B cell (primary cell): ENCODE data around the gene PAM. TPM values are rescaled to one million over a fixed set of nuclear protein-coding genes. Genes with fewer than 3 reads are reported as not detected.

Experiments used
- ATAC-seq: fragments of 200-7000 bp; cut with Tn5 transposase; one replicate; pipeline ENCODE4 v1.10.0; 2021; ENCODE audit warnings: low read depth, mild to moderate bottlenecking, moderate number of reproducible peaks, moderate library complexity
- CTCF ChIA-PET: fragments of 350-600 bp; sonication (Branson Sonifier 250); formaldehyde crosslinking; loops from one replicate; lab custom pipeline; 2021; ENCODE audit warnings: antibody characterized with exemption, inconsistent platforms; lab: Charles Lee
- POLR2A ChIA-PET: fragments of 350-600 bp; sonication (Branson Sonifier 250); formaldehyde crosslinking; loops from one replicate; lab custom pipeline; 2021; ENCODE audit warnings: antibody characterized with exemption; lab: Charles Lee
- DNase-seq: peaks from one replicate; pipeline ENCODE4 v3.0.0; 2013
- H2AFZ ChIP-seq: 2 replicates; pipeline ENCODE4 v1.6.1; 2012; ENCODE audit warnings: mild to moderate bottlenecking, low read depth, low read length; ENCODE audit not compliant: insufficient read depth, poor library complexity, severe bottlenecking
- H3K27ac ChIP-seq, 2 donors: 1 replicate in 1 of 2; 2 replicates in 1 of 2; pipeline ENCODE4 v1.5.1; 2012 to 2013; ENCODE audit warnings: low read length in 2 of 2, mild to moderate bottlenecking in 2 of 2, moderate library complexity in 1 of 2
- H3K27me3 ChIP-seq, 4 experiments: fragments of 200-600 bp in 1 of 4; sonication (generic) in 1 of 4; replicated peaks in 1 of 4; 1 replicate in 2 of 4; 2 replicates in 2 of 4; pipeline versions ENCODE4 v1.6.1 to v1.7.0; 2013 to 2016; ENCODE audit warnings: low read length in 3 of 4, mild to moderate bottlenecking in 2 of 4, mixed read lengths in 1 of 4, moderate library complexity in 1 of 4; ENCODE audit not compliant: insufficient read depth in 4 of 4, control insufficient read depth in 3 of 4; ENCODE audit errors: control extremely low read depth in 1 of 4
- H3K36me3 ChIP-seq, 2 experiments: replicated peaks in 1 of 2; 1 replicate in 1 of 2; 2 replicates in 1 of 2; pipeline versions ENCODE4 v1.6.1 to v1.7.1; 2013; ENCODE audit warnings: low read length in 1 of 2; ENCODE audit not compliant: insufficient read depth in 2 of 2, control insufficient read depth in 1 of 2; ENCODE audit errors: control extremely low read depth in 1 of 2, extremely low read depth in 1 of 2
- H3K4me1 ChIP-seq, 2 donors: fragments of 200-600 bp in 1 of 2; sonication (generic) in 1 of 2; 1 replicate in 1 of 2; 2 replicates in 1 of 2; pipeline versions ENCODE4 v1.5.1 to v1.6.1; 2013 to 2017; ENCODE audit warnings: low read length in 2 of 2; ENCODE audit not compliant: control insufficient read depth in 2 of 2, insufficient read depth in 2 of 2
- H3K4me2 ChIP-seq: replicated peaks from 2 replicates; pipeline ENCODE3; 2012; ENCODE audit warnings: mild to moderate bottlenecking, low read depth, low read length; ENCODE audit not compliant: poor library complexity, severe bottlenecking
- H3K4me3 ChIP-seq, 5 experiments: fragments of 200-600 bp in 1 of 5; sonication (generic) in 1 of 5; 1 replicate in 3 of 5; 2 replicates in 2 of 5; pipeline versions ENCODE4 v1.5.1 to v1.7.0; 2011 to 2016; ENCODE audit warnings: low read length in 4 of 5, mild to moderate bottlenecking in 4 of 5, low read depth in 2 of 5, control low read depth in 1 of 5, moderate library complexity in 1 of 5; ENCODE audit not compliant: insufficient read depth in 1 of 5; ENCODE audit errors: control extremely low read depth in 1 of 5, extremely low read depth in 1 of 5
- H3K79me2 ChIP-seq: fragments of 200-600 bp; sonication (generic); one replicate; pipeline ENCODE4 v1.6.0; 2016; ENCODE audit warnings: low read length; ENCODE audit not compliant: control insufficient read depth, insufficient read depth
- H3K9ac ChIP-seq: fragments of 200-600 bp; sonication (generic); 2 replicates; pipeline ENCODE4 v1.6.1; 2017; ENCODE audit warnings: mild to moderate bottlenecking, low read length, moderate library complexity
- H3K9me3 ChIP-seq, 3 donors: one replicate each; pipeline versions ENCODE4 v1.6.1 to v1.7.1; 2013; ENCODE audit warnings: low read length in 2 of 3; ENCODE audit not compliant: control insufficient read depth in 2 of 3, insufficient read depth in 1 of 3; ENCODE audit errors: control extremely low read depth in 1 of 3
- H4K20me1 ChIP-seq: 2 replicates; pipeline ENCODE4 v1.6.0; 2012; ENCODE audit warnings: mild to moderate bottlenecking, low read length; ENCODE audit not compliant: insufficient read depth, control insufficient read depth, poor library complexity, severe bottlenecking
- H3K27ac Mint-ChIP-seq: one replicate; pipeline ENCODE4 v1.8.0; 2021; ENCODE audit warnings: mixed read lengths
- H3K27me3 Mint-ChIP-seq: one replicate; pipeline ENCODE4 v1.8.0; 2021; ENCODE audit warnings: mixed read lengths
- H3K4me1 Mint-ChIP-seq: one replicate; pipeline ENCODE4 v1.8.0; 2021; ENCODE audit warnings: mixed read lengths
- H3K4me3 Mint-ChIP-seq: one replicate; pipeline ENCODE4 v1.8.0; 2021; ENCODE audit warnings: mixed read lengths
- H3K9me3 Mint-ChIP-seq: one replicate; pipeline ENCODE4 v1.8.0; 2022; ENCODE audit warnings: mixed read lengths; ENCODE audit not compliant: insufficient read depth
- CTCF ChIP-seq: fragments of 200-600 bp; IDR thresholded peaks from one replicate; pipeline ENCODE4 v1.8.0; 2022; ENCODE audit warnings: antibody characterized with exemption, mild to moderate bottlenecking
- EZH2 ChIP-seq: IDR thresholded peaks from 2 replicates; pipeline ENCODE4 v1.6.1; 2012; ENCODE audit warnings: borderline replicate concordance, low read depth, mild to moderate bottlenecking, moderate library complexity, low read length; ENCODE audit not compliant: insufficient read depth, poor library complexity, severe bottlenecking
- WGBS: methylation state at CpG from one replicate; pipeline ENCODE4 v1.1.5; 2013; ENCODE audit warnings: missing lambda C conversion rate; ENCODE audit not compliant: insufficient coverage; 5-methylcytosine and 5-hydroxymethylcytosine counted together
- intact Hi-C: fragments of 100-400 bp; cut with micrococcal nuclease; formaldehyde crosslinking; loops from one replicate; pipeline ENCODE4 v1.10.0; 2022
- polyA plus RNA-seq: library from polyadenylated mRNA; depleted of rRNA; stranded (reverse); fragments of >200 nt; gene quantifications from 2 replicates; pipeline ENCODE4 v1.2.3, GENCODE V29; 2012
- total RNA-seq, 2 donors: library from RNA; stranded (reverse); fragments of 120-200 nt in 1 of 2; gene quantifications; 1 replicate in 1 of 2; 2 replicates in 1 of 2; pipeline versions ENCODE4 v1.2.3 to v1.2.4, GENCODE V29; 2013 to 2022

The PAM gene
- total and polyA plus RNA-seq, 2 donors (not counting 1 experiment from before 2014, with no cell fraction given) = 1.00 to 34.8 TPM

- intact Hi-C loops = no loop called here
- H3K4me2 ChIP-seq = no peak overlapping the region
- H3K79me2 ChIP-seq = no peaks in the 10 kb centered on the region
- ChIA-PET POLR2A (no interaction called here), CTCF (interaction anchor here (1.8 kb wide), 1 partner anchor 8 kb away, joined by 5 read pairs; no protein-coding TSS in a partner anchor)
- Mint-ChIP-seq H3K27ac (no peak overlapping the region), H3K27me3 (no peaks in the 10 kb centered on the region), H3K9me3 (no peaks in the 10 kb centered on the region), H3K4me1 (no peaks in the 10 kb centered on the region), H3K4me3 (no peak overlapping the region)
- TF ChIP-seq CTCF (no peak), EZH2 (no peak)
- no peaks in the 10 kb centered on the region for H3K27me3 ChIP-seq
- no peak for ATAC-seq
- H2AFZ ChIP-seq = no peak overlapping the region
- H3K9me3 ChIP-seq = peaks cover 0 to 16% (median 0%) of the 10 kb centered on the region in 3 donors
- H3K4me1 ChIP-seq = no peaks in the 10 kb centered on the region
- no peak overlapping the region for H3K4me3 ChIP-seq
- H3K27ac ChIP-seq = no peak overlapping the region
- no peak for DNase-seq
- 94% methylated on average over 4 of the region's 4 CpGs for WGBS
- no peaks in the 10 kb centered on the region for H4K20me1 ChIP-seq
- no peak overlapping the region for H3K9ac ChIP-seq
- H3K36me3 ChIP-seq = no peaks in the 10 kb centered on the region
These were observed 282.8 kb downstream of the PAM start for GRCh38 chr5:103037673-103038455.

GRCh38 chr5:103041071-103041676 is 286.1 kb downstream of the PAM start:
- DNase-seq (peak; percentile 5), ATAC-seq (no peak)
- Mint-ChIP-seq H3K9me3 (no peaks in the 10 kb centered on the region), H3K27ac (no peak overlapping the region), H3K4me3 (no peak overlapping the region), H3K4me1 (no peaks in the 10 kb centered on the region), H3K27me3 (peaks cover 9% of the 10 kb centered on the region)
- Histone ChIP-seq H3K36me3 (no peaks in the 10 kb centered on the region), H3K4me1 (no peaks in the 10 kb centered on the region), H3K27me3 (no peaks in the 10 kb centered on the region), H3K9me3 (no peaks in the 10 kb centered on the region), H3K27ac (no peak overlapping the region), H3K9ac (no peak overlapping the region), H4K20me1 (no peaks in the 10 kb centered on the region), H3K79me2 (no peaks in the 10 kb centered on the region), H2AFZ (no peak overlapping the region), H3K4me3 (no peak overlapping the region), H3K4me2 (no peak overlapping the region)
- CTCF ChIA-PET = interaction anchor here (1.1 to 1.2 kb wide), 2 partner anchors 459 to 504 kb away, joined by 3 read pairs; no protein-coding TSS in a partner anchor
- intact Hi-C loops = loop anchor here (2.0 to 5.0 kb wide), 4 partner anchors 260 to 504 kb away; no protein-coding TSS in a partner anchor
- TF ChIP-seq EZH2 = no peak
- peak; percentile 7 for TF ChIP-seq CTCF
- WGBS = no CpG with 5 or more reads among the region's 4 CpGs
- POLR2A ChIA-PET = no interaction called here
